HepG2 (cell line): Measurements from ENCODE around the gene NECAB2. TPM values are rescaled to one million over a fixed set of nuclear protein-coding genes. Genes with fewer than 3 reads are reported as not detected.
A peak's percentile ranks its signal among the peaks of the same experiment; 100 is the strongest.

Experiments
- ATAC-seq: fragments of 200-7000 bp; cut with Tn5 transposase; 3 replicates; pipeline ENCODE4 v1.9.1; 2020; ENCODE audit warnings: mild to moderate bottlenecking, moderate library complexity
- BruUV-seq: library from RNA; stranded (reverse); fragments of 400-500 nt; replicated peaks from 2 replicates; lab custom pipeline; 2021; lab: Mats Ljungman, UMichigan
- CTCF ChIA-PET: fragments of 300-600 bp; formaldehyde crosslinking; extraction: SDS; loops from one replicate; lab custom pipeline; 2021; ENCODE audit warnings: low total read pairs, inconsistent platforms, low intra/inter-chr PET ratio; lab: Yijun Ruan, JAX
- POLR2A ChIA-PET: fragments of 350-600 bp; sonication (Branson Sonifier 250); formaldehyde crosslinking; loops from one replicate; lab custom pipeline; 2020; ENCODE audit warnings: antibody characterized with exemption, inconsistent platforms; lab: Yijun Ruan, JAX
- DNase-seq: peaks from one replicate; pipeline ENCODE4 v3.0.0-alpha.2; 2015; ENCODE audit warnings: low spot score
- FAIRE-seq: peaks from 3 replicates; lab custom pipeline; 2011; peaks lifted over from hg19 to GRCh38; lab: Jason Lieb, UNC
- H2AFZ ChIP-seq: one replicate; pipeline ENCODE4 v1.6.1; 2011; ENCODE audit warnings: low read length, inconsistent platforms
- H3K27ac ChIP-seq: fragments of 300-600 bp; 3 replicates; pipeline ENCODE4 v1.8.0; 2011; ENCODE audit warnings: mixed run types, mild to moderate bottlenecking, mixed read lengths, low read length, inconsistent platforms; ENCODE audit not compliant: insufficient read depth; ENCODE audit errors: extremely low read length
- H3K27me3 ChIP-seq, 2 experiments: fragments of 200-600 bp in 1 of 2; 2 replicates in 1 of 2; 3 replicates in 1 of 2; pipeline versions ENCODE4 v1.6.0 to v1.8.0; 2011; ENCODE audit warnings: low read length in 2 of 2, mild to moderate bottlenecking in 2 of 2, moderate library complexity in 2 of 2, inconsistent platforms in 1 of 2; ENCODE audit not compliant: insufficient read depth in 2 of 2, control insufficient read depth in 1 of 2
- H3K36me3 ChIP-seq, 2 experiments: fragments of 200-600 bp in 1 of 2; replicated peaks in 1 of 2; 2 replicates in 1 of 2; 3 replicates in 1 of 2; pipeline versions ENCODE4 v1.5.1 to v1.8.0; 2011; ENCODE audit warnings: low read length in 2 of 2, inconsistent platforms in 1 of 2; ENCODE audit not compliant: insufficient read depth in 2 of 2, control insufficient read depth in 1 of 2
- H3K4me1 ChIP-seq: 2 replicates; pipeline ENCODE4 v1.5.1; 2012; ENCODE audit warnings: low read length, inconsistent platforms; ENCODE audit not compliant: insufficient read depth
- H3K4me2 ChIP-seq: 2 replicates; pipeline ENCODE4 v1.6.0; 2011; ENCODE audit warnings: low read depth, low read length, inconsistent platforms
- H3K4me3 ChIP-seq, 3 experiments: fragments of 200-600 bp in 1 of 3; sonication (generic), shearing (Covaris generic) in 1 of 3; replicated peaks in 1 of 3; 2 replicates each; pipeline ENCODE4 v1.5.1; 2011 to 2016; ENCODE audit warnings: low read length in 3 of 3, inconsistent platforms in 2 of 3, low read depth in 2 of 3, mild to moderate bottlenecking in 2 of 3, control low read depth in 1 of 3, mixed read lengths in 1 of 3; ENCODE audit not compliant: insufficient read depth in 1 of 3
- H3K79me2 ChIP-seq: one replicate; pipeline ENCODE4 v1.6.1; 2011; ENCODE audit warnings: low read length, inconsistent platforms; ENCODE audit not compliant: insufficient read depth
- H3K9ac ChIP-seq: 2 replicates; pipeline ENCODE4 v1.6.0; 2011; ENCODE audit warnings: mild to moderate bottlenecking, low read depth, low read length, inconsistent platforms; ENCODE audit not compliant: insufficient read depth
- H3K9me3 ChIP-seq: 2 replicates; pipeline ENCODE4 v1.5.1; 2012; ENCODE audit warnings: mild to moderate bottlenecking, low read length
- H4K20me1 ChIP-seq: 2 replicates; pipeline ENCODE4 v1.6.0; 2011; ENCODE audit warnings: inconsistent platforms, mild to moderate bottlenecking, low read length, moderate library complexity; ENCODE audit not compliant: insufficient read depth
- IRF2 ChIP-seq: IDR thresholded peaks from 2 replicates; pipeline ENCODE4 v1.6.1; 2018; ENCODE audit warnings: missing genetic modification reagents, missing compliant biosample characterization
- KDM5B ChIP-seq: sonication (generic); formaldehyde crosslinking; IDR thresholded peaks from 2 replicates; pipeline ENCODE4 v1.4.0; 2020; ENCODE audit warnings: missing genetic modification reagents, mild to moderate bottlenecking, borderline replicate concordance
- PAF1 ChIP-seq: IDR thresholded peaks from 2 replicates; pipeline ENCODE4 v1.6.1; 2016; ENCODE audit warnings: missing genetic modification reagents, missing compliant biosample characterization
- SP4 ChIP-seq: sonication (generic); formaldehyde crosslinking; IDR thresholded peaks from 2 replicates; pipeline ENCODE4 v1.8.1; 2023; ENCODE audit warnings: mild to moderate bottlenecking, missing genetic modification reagents
- ZFYVE20 ChIP-seq: sonication (generic); formaldehyde crosslinking; IDR thresholded peaks from 2 replicates; pipeline ENCODE4 v1.8.0; 2023; ENCODE audit warnings: low read depth, mild to moderate bottlenecking, moderate library complexity, missing genetic modification reagents, borderline replicate concordance
- ZNF260 ChIP-seq: sonication (generic); formaldehyde crosslinking; IDR thresholded peaks from 2 replicates; pipeline ENCODE4 v1.4.0; 2020; ENCODE audit warnings: missing genetic modification reagents, low read depth, mild to moderate bottlenecking, borderline replicate concordance
- ZNF460 ChIP-seq: sonication (generic); formaldehyde crosslinking; IDR thresholded peaks from 2 replicates; pipeline ENCODE4 v1.5.1; 2020; ENCODE audit warnings: missing genetic modification reagents, mild to moderate bottlenecking, borderline replicate concordance
- ZNF749 ChIP-seq: sonication (generic); formaldehyde crosslinking; IDR thresholded peaks from 2 replicates; pipeline ENCODE4 v1.8.0; 2022; ENCODE audit warnings: mild to moderate bottlenecking, missing genetic modification reagents, moderate library complexity, borderline replicate concordance
- WGBS: methylation state at CpG from one replicate; pipeline ENCODE4 v1.1.6; 2017; ENCODE audit warnings: low lambda C conversion rate; 5-methylcytosine and 5-hydroxymethylcytosine counted together
- in situ Hi-C: cut with HindIII; loops from 2 replicates; pipeline ENCODE4 v1.10.0; 2017; ENCODE audit warnings: low pct_unique_long_range_greater_than_20kb; ENCODE audit not compliant: extremely low pct_ligation_motif_present
- intact Hi-C: fragments of 100-400 bp; cut with micrococcal nuclease; formaldehyde crosslinking; loops from one replicate; pipeline ENCODE4 v1.10.0; 2022; ENCODE audit not compliant: unreplicated experiment
- polyA plus RNA-seq, 8 experiments: library from polyadenylated mRNA; depleted of rRNA in 3 of 8; stranded (reverse) in 7 of 8; unstranded in 1 of 8; fragments of >200 nt; fragmentation: Illumina TruSeq in 4 of 8; extraction: Trizol in 4 of 8; gene quantifications; 2 replicates each; pipeline versions ENCODE4 v1.2.1 to v1.2.3, GENCODE V29; 2011 to 2016; ENCODE audit warnings: low read depth in 4 of 8, missing spikeins in 1 of 8, mixed read lengths in 1 of 8; ENCODE audit not compliant: insufficient read depth in 1 of 8
- total RNA-seq, 5 experiments: library from RNA; depleted of rRNA; stranded (reverse); fragments of >200 nt; fragmentation: Illumina TruSeq; extraction: Trizol; gene quantifications; 2 replicates each; pipeline ENCODE4 v1.2.3, GENCODE V29; 2016; ENCODE audit warnings: low read depth in 1 of 5
- TF ChIP-seq, protein P1 (sequence below): sonication (generic); formaldehyde crosslinking; IDR thresholded peaks from 2 replicates; pipeline ENCODE4 v1.8.0; 2022; ENCODE audit warnings: mild to moderate bottlenecking, missing genetic modification reagents
- TF ChIP-seq, protein P2 (sequence below): IDR thresholded peaks from 2 replicates; pipeline ENCODE4 v1.4.0; 2020; ENCODE audit warnings: mild to moderate bottlenecking, missing genetic modification reagents
- TF ChIP-seq, protein P3 (sequence below): sonication (generic); formaldehyde crosslinking; IDR thresholded peaks from 2 replicates; pipeline ENCODE4 v1.4.0; 2020; ENCODE audit warnings: missing genetic modification reagents, borderline replicate concordance
- TF ChIP-seq, protein P4 (sequence below): sonication (generic); formaldehyde crosslinking; IDR thresholded peaks from 2 replicates; pipeline ENCODE4 v1.5.1; 2020; ENCODE audit warnings: missing genetic modification reagents, mild to moderate bottlenecking, borderline replicate concordance

The NECAB2 gene
- total and polyA plus RNA-seq, 2 of the 13 experiments (the other 11 are each of a cell fraction or from before 2014, with no cell fraction given) = 0.21 to 0.49 TPM

DNA sequence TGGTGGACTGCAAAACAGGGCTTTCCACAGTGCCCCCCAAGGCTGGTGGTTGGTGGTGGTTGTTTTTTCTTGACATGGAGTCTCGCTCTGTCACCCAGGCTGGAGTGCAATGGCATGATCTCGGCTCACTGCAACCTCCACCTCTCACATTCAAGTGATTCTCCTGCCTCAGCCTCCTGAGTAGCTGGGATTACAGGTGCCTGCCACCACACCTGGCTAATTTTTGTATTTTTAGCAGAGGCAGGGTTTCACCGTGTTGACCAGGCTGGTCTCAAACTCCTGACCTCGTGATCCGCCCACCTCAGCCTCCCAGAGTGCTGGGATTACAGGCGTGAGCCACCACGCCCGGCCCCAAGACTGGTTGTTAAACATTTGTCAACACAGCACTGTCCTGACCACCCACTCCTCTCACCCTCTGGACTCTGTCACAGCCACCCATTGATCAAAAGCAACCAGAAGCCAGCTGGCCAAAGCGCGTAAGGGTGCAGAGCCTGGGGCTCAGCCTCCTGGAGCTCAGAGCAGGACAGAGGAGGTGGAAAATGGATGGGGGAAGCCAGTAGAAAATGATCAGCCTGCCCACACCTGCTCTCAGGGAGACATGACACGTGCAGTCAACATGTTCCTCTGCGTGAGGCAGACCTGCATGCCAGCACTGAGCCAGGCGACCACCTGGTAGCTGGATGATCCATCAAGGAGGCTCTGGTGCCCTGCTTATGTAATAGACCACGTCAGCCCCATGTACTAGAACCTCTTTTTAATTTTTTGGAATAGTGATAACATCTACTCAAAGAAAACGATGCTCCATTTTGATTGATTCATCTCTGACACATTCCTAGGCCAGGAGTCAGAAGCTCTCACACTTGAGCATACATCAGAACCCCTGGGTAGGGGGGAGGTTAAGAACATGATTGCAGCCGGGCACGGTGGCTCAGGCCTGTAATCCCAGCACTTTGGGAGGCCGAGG, 29.8 kb upstream of the NECAB2 start:
- intact Hi-C loops (no loop called here), in situ Hi-C loops (no loop called here)
- H3K4me1 ChIP-seq = peaks cover 67% of the 10 kb centered on the region
- no TSS peak for BruUV-seq
- H3K9ac ChIP-seq = no peak overlapping the region
- H4K20me1 ChIP-seq = no peaks in the 10 kb centered on the region
- peak; percentile 62 for DNase-seq
- no peaks in the 10 kb centered on the region for H3K79me2 ChIP-seq
- no peak for FAIRE-seq
- WGBS = 27% methylated on average over 18 of the region's 18 CpGs
- H3K27me3 ChIP-seq = peaks cover 8 to 54% of the 10 kb centered on the region in 2 experiments; a peak in 3 of 5 replicates
- CTCF ChIA-PET = no interaction called here
- POLR2A ChIA-PET = interaction anchor here (1.0 to 1.3 kb wide), 3 partner anchors 8 to 16 kb away, joined by 4 to 9 read pairs (median 5); partner anchors contain the start of gene OSGIN1
- no peak overlapping the region for H2AFZ ChIP-seq
- no peak overlapping the region for H3K27ac ChIP-seq
- no peaks in the 10 kb centered on the region for H3K36me3 ChIP-seq
- ATAC-seq = peak; percentile 58
- H3K4me3 ChIP-seq = no peak overlapping the region
- no peaks in the 10 kb centered on the region for H3K9me3 ChIP-seq
- no peak overlapping the region for H3K4me2 ChIP-seq
- TF ChIP-seq PAF1 (no peak), ZNF260 (no peak), ZFYVE20 (no peak), SP4 (CRISPR knock-in tag) (no peak), ZNF460 (CRISPR knock-in tag) (peak; percentile 100), ZNF749 (CRISPR knock-in tag) (no peak), KDM5B (CRISPR knock-in tag) (peak; percentile 46; the same call in 1 of the 2 replicates), IRF2 (CRISPR knock-in tag) (no peak)
- TF ChIP-seq, protein P1, sequence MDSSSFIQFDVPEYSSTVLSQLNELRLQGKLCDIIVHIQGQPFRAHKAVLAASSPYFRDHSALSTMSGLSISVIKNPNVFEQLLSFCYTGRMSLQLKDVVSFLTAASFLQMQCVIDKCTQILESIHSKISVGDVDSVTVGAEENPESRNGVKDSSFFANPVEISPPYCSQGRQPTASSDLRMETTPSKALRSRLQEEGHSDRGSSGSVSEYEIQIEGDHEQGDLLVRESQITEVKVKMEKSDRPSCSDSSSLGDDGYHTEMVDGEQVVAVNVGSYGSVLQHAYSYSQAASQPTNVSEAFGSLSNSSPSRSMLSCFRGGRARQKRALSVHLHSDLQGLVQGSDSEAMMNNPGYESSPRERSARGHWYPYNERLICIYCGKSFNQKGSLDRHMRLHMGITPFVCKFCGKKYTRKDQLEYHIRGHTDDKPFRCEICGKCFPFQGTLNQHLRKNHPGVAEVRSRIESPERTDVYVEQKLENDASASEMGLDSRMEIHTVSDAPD = peak; percentile 22; the same call in 1 of the 2 replicates
- TF ChIP-seq, protein P2, sequence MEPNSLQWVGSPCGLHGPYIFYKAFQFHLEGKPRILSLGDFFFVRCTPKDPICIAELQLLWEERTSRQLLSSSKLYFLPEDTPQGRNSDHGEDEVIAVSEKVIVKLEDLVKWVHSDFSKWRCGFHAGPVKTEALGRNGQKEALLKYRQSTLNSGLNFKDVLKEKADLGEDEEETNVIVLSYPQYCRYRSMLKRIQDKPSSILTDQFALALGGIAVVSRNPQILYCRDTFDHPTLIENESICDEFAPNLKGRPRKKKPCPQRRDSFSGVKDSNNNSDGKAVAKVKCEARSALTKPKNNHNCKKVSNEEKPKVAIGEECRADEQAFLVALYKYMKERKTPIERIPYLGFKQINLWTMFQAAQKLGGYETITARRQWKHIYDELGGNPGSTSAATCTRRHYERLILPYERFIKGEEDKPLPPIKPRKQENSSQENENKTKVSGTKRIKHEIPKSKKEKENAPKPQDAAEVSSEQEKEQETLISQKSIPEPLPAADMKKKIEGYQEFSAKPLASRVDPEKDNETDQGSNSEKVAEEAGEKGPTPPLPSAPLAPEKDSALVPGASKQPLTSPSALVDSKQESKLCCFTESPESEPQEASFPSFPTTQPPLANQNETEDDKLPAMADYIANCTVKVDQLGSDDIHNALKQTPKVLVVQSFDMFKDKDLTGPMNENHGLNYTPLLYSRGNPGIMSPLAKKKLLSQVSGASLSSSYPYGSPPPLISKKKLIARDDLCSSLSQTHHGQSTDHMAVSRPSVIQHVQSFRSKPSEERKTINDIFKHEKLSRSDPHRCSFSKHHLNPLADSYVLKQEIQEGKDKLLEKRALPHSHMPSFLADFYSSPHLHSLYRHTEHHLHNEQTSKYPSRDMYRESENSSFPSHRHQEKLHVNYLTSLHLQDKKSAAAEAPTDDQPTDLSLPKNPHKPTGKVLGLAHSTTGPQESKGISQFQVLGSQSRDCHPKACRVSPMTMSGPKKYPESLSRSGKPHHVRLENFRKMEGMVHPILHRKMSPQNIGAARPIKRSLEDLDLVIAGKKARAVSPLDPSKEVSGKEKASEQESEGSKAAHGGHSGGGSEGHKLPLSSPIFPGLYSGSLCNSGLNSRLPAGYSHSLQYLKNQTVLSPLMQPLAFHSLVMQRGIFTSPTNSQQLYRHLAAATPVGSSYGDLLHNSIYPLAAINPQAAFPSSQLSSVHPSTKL = peak; percentile 53
- TF ChIP-seq, protein P3, sequence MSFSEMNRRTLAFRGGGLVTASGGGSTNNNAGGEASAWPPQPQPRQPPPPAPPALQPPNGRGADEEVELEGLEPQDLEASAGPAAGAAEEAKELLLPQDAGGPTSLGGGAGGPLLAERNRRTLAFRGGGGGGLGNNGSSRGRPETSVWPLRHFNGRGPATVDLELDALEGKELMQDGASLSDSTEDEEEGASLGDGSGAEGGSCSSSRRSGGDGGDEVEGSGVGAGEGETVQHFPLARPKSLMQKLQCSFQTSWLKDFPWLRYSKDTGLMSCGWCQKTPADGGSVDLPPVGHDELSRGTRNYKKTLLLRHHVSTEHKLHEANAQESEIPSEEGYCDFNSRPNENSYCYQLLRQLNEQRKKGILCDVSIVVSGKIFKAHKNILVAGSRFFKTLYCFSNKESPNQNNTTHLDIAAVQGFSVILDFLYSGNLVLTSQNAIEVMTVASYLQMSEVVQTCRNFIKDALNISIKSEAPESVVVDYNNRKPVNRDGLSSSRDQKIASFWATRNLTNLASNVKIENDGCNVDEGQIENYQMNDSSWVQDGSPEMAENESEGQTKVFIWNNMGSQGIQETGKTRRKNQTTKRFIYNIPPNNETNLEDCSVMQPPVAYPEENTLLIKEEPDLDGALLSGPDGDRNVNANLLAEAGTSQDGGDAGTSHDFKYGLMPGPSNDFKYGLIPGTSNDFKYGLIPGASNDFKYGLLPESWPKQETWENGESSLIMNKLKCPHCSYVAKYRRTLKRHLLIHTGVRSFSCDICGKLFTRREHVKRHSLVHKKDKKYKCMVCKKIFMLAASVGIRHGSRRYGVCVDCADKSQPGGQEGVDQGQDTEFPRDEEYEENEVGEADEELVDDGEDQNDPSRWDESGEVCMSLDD (CRISPR knock-in tag) = no peak
- TF ChIP-seq, protein P4, sequence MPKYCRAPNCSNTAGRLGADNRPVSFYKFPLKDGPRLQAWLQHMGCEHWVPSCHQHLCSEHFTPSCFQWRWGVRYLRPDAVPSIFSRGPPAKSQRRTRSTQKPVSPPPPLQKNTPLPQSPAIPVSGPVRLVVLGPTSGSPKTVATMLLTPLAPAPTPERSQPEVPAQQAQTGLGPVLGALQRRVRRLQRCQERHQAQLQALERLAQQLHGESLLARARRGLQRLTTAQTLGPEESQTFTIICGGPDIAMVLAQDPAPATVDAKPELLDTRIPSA (CRISPR knock-in tag) = no peak
